Panc1 (cell line): ENCODE data around the gene KIF26B. TPM values are rescaled to one million over a fixed set of nuclear protein-coding genes. Genes with fewer than 3 reads are reported as not detected.

Source experiments
- ATAC-seq: fragments of 200-7000 bp; cut with Tn5 transposase; 2 replicates; pipeline ENCODE4 v1.9.1; 2020; ENCODE audit warnings: mild to moderate bottlenecking, moderate library complexity
- BruUV-seq: library from RNA; stranded (reverse); fragments of 400-500 nt; replicated peaks from 2 replicates; lab custom pipeline; 2021; lab: Mats Ljungman, UMichigan
- CTCF ChIA-PET: fragments of 300-600 bp; sonication (Branson Sonifier 250); formaldehyde crosslinking; loops from one replicate; lab custom pipeline; 2022; ENCODE audit warnings: antibody characterized with exemption; lab: Charles Lee
- POLR2A ChIA-PET: fragments of 300-600 bp; sonication (Branson Sonifier 250); formaldehyde crosslinking; loops from one replicate; lab custom pipeline; 2022; ENCODE audit warnings: antibody characterized with exemption; lab: Charles Lee
- DNase-seq: peaks from one replicate; pipeline ENCODE4 v3.0.0-alpha.2; 2010; ENCODE audit warnings: low read depth, low spot score
- H3K27ac ChIP-seq: 2 replicates; pipeline ENCODE4 v1.5.1; 2011; ENCODE audit warnings: mild to moderate bottlenecking, low read length, inconsistent platforms
- H3K27me3 ChIP-seq: fragments of 200-500 bp; sonication (Bioruptor generic); 2 replicates; pipeline ENCODE4 v1.6.0; 2014; ENCODE audit warnings: low read length, inconsistent platforms; ENCODE audit not compliant: control insufficient read depth, insufficient read depth
- H3K36me3 ChIP-seq: fragments of 200-500 bp; sonication (Bioruptor generic); 2 replicates; pipeline ENCODE4 v1.5.1; 2014; ENCODE audit warnings: inconsistent platforms, mild to moderate bottlenecking, low read length, moderate library complexity; ENCODE audit not compliant: control insufficient read depth, insufficient read depth
- H3K4me1 ChIP-seq: 2 replicates; pipeline ENCODE4 v1.5.1; 2011; ENCODE audit warnings: inconsistent platforms, mild to moderate bottlenecking, low read length, moderate library complexity; ENCODE audit not compliant: control insufficient read depth, insufficient read depth
- H3K4me3 ChIP-seq, 2 experiments: 2 replicates each; pipeline ENCODE4 v1.5.1; 2011 to 2012; ENCODE audit warnings: low read depth in 2 of 2, low read length in 2 of 2, mild to moderate bottlenecking in 2 of 2, inconsistent platforms in 1 of 2, moderate library complexity in 1 of 2
- H3K9me3 ChIP-seq: fragments of 200-500 bp; sonication (Bioruptor generic); 2 replicates; pipeline ENCODE4 v1.5.1; 2014; ENCODE audit warnings: low read depth, mild to moderate bottlenecking, inconsistent platforms, low read length, moderate library complexity; ENCODE audit not compliant: control insufficient read depth, insufficient read depth
- CTCF ChIP-seq: fragments of 450-650 bp; IDR thresholded peaks from 2 replicates; pipeline ENCODE4 v1.5.1; 2017; ENCODE audit warnings: mild to moderate bottlenecking
- POLR2AphosphoS5 ChIP-seq: IDR thresholded peaks from 2 replicates; pipeline ENCODE4 v1.6.1; 2012; ENCODE audit warnings: mild to moderate bottlenecking, low read depth, low read length, moderate library complexity
- REST ChIP-seq, 2 experiments: IDR thresholded peaks; 2 replicates each; pipeline ENCODE4 v1.6.1; 2011 to 2012; ENCODE audit warnings: low read depth in 2 of 2, control low read depth in 1 of 2, low read length in 1 of 2, mild to moderate bottlenecking in 1 of 2, moderate library complexity in 1 of 2; ENCODE audit not compliant: insufficient read depth in 1 of 2
- SIN3A ChIP-seq: IDR thresholded peaks from 2 replicates; pipeline ENCODE4 v1.6.1; 2012; ENCODE audit warnings: low read depth, mild to moderate bottlenecking, low read length, moderate library complexity, borderline replicate concordance; ENCODE audit not compliant: insufficient read depth
- TCF7L2 ChIP-seq: IDR thresholded peaks from 2 replicates; pipeline ENCODE4 v1.6.1; 2011; ENCODE audit warnings: mild to moderate bottlenecking, low read depth, low read length, inconsistent platforms
- in situ Hi-C: cut with HindIII; loops from 2 replicates; pipeline ENCODE4 v1.10.0; 2016; ENCODE audit warnings: low sequenced_read_pairs, low pct_unique_long_range_greater_than_20kb
- intact Hi-C: fragments of 100-400 bp; cut with micrococcal nuclease; formaldehyde crosslinking; loops from one replicate; pipeline ENCODE4 v1.10.0; 2022; ENCODE audit not compliant: unreplicated experiment
- total RNA-seq: library from RNA; stranded (reverse); gene quantifications from one replicate; pipeline ENCODE4 v1.2.1, GENCODE V29; 2021; ENCODE audit not compliant: unreplicated experiment

Gene KIF26B
- total RNA-seq, 1 experiment from 2014 or later: 0.33 TPM

DNA sequence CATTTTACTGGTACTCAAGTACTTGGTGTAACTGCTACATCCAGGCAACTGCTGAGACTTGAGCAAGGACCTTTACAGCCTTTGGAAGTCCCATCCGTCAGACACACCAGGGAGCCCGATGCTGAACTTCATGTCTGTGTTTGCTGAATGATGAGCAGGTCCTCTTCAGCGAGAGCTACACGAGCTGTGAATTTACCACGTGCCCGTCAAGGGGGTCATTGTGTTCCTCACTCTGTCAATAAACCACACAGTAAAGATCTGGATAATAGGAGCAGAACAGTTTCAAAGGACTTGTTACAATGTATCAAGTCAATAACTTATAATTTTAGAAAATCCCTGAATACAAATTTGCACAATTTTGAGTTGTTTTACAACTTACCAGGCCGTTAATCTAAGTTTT, 427.2 kb downstream of the KIF26B start:
- Histone ChIP-seq H3K4me1 (no peaks in the 10 kb centered on the region), H3K4me3 (no peak overlapping the region), H3K36me3 (no peaks in the 10 kb centered on the region), H3K27me3 (peaks cover 19% of the 10 kb centered on the region), H3K27ac (no peak overlapping the region), H3K9me3 (no peaks in the 10 kb centered on the region)
- POLR2A ChIA-PET: no interaction called here
- TF ChIP-seq REST (IDR thresholded peaks at IDR 0.05; ENCODE audit: insufficient read depth in 1 of 2, low read depth in 2 of 2, low read length in 1 of 2) (no peak), TCF7L2 (no peak), SIN3A (no peak), POLR2AphosphoS5 (no peak), CTCF (no peak)
- intact Hi-C loops (no loop called here), in situ Hi-C loops (no loop called here)
- DNase-seq (no peak), ATAC-seq (no peak)
- CTCF ChIA-PET: no interaction called here
- BruUV-seq: no TSS peak

- TF ChIP-seq CTCF: no peak
- no peak for TF ChIP-seq TCF7L2
- no peak for TF ChIP-seq REST (IDR thresholded peaks at IDR 0.05; ENCODE audit: insufficient read depth in 1 of 2, low read depth in 2 of 2, low read length in 1 of 2)
- TF ChIP-seq POLR2AphosphoS5: no peak
- TF ChIP-seq SIN3A: no peak
- POLR2A ChIA-PET: no interaction called here
- Histone ChIP-seq H3K9me3 (no peaks in the 10 kb centered on the region), H3K27me3 (peaks cover 19% of the 10 kb centered on the region), H3K4me3 (no peak overlapping the region), H3K27ac (no peak overlapping the region), H3K36me3 (no peaks in the 10 kb centered on the region), H3K4me1 (no peaks in the 10 kb centered on the region)
- ATAC-seq (no peak), DNase-seq (no peak)
- no TSS peak for BruUV-seq
- in situ Hi-C loops (no loop called here), intact Hi-C loops (no loop called here)
- CTCF ChIA-PET: interaction anchor here (0.6 kb wide), 1 partner anchor 50 kb away, joined by 5 read pairs; no protein-coding TSS in a partner anchor
These were observed 428.3 kb downstream of the KIF26B start for GRCh38 chr1:245583081-245583480.
